GM18526 (cell line): ENCODE results near the gene GALNT9.

Experiments used
- POLR2A ChIP-seq: IDR thresholded peaks from 3 replicates; pipeline ENCODE4 v1.6.1; 2011; ENCODE audit not compliant: insufficient read length; ENCODE audit errors: extremely low read depth

The GALNT9 gene

DNA sequence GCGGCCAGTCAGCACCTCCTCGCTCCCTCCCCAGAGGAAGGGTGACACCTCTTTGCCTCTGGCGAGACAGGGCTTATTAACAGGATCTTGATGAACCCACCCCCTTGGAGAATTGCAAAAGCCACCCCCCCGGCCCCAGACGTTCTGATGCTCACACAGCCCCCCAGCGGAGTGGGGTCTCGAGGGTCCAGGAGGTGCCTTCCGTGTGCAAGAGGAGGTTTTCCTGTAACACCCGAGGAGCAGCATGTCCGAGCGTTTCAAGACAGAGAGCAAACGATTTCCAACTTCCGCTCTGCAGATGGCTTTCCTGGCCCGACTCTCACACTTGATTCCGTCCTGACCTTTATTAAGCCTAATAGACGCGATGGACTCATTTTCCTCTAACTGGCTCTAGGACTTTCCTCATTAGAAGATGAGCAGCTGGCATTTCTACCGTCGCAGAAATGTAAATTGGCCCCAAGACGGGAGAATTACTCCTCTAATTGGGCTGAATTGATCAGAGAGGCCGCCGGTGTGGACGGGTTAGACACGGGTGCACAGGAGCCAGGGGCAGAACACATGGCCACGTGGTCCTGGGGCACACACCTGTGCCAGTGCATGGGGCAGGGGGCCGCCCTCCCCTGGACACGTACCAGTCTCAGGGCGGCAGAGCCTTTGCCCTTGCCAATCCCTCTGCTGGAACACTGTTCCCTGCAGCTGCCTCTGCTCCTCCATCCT, 100.8 kb downstream of the GALNT9 start:
- TF ChIP-seq POLR2A = no peak

GRCh38 chr12:132227782-132228475, 101.5 kb downstream of the GALNT9 start:
- no peak for TF ChIP-seq POLR2A

DNA sequence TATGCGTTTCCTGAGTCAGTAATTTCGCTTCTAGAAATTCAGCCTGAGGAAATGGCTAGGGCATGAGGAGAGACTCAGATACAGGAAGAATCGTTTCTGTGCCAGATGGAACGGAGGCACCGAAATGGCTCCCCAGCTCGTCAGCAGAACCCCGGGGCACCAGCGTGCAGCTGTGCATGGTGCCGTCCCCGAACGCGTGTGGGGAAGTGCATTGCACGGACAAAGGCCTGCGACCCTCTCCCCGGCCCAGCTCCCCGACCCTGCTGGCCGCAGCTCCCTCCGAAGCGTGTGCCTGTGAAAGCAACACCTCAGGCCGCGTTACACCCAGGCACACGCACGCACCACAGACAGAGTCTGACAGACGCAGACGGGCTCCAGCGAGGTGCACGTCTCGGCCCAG, 102.3 kb downstream of the GALNT9 start:
- no peak for TF ChIP-seq POLR2A

DNA sequence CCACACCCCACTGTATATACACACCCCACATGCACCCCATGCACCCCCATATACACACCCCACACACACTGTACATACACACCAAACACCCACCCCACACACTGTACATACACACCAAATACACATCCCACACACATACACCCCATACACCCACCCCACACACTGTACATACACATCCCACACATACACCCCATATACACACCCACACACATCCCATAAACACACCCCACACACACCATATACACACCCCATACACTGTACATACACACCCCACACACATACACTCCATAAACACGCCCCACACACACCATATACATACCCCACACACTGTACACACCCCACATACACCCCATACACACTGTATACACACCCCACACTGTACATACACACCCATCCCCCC, 102.8 kb downstream of the GALNT9 start:
- no peak for TF ChIP-seq POLR2A

GRCh38 chr12:132225214-132225613, 104.2 kb downstream of the GALNT9 start:
- no peak for TF ChIP-seq POLR2A

DNA sequence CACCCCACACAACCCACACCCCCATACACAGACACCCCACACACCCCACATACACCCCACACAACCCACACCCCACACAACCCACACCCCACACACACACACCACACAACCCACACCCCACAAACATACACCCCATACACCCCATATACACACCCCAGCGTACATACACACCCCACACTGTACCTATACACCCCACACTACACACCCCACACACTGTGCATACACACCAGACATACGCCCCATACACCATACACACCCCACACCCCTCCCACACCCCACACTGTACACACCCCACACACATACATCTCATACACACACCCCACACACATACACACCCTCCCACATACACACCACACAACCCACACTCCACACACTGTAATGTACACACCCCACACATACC, 104.9 kb downstream of the GALNT9 start:
- no peak for TF ChIP-seq POLR2A

DNA sequence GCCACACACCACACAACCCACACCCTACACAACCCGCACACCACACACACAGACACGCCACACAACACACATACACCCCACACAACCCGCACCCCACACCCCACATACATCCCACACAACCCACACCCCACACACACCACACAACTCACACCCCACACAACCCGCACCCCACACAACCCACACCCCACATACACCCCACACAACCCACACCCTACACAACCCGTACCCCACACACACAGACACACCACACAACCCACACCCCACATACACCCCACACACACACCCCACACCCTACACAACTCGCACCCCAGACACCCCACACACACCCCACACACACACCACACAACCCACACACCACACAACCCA, 106.6 kb downstream of the GALNT9 start:
- TF ChIP-seq POLR2A = no peak

DNA sequence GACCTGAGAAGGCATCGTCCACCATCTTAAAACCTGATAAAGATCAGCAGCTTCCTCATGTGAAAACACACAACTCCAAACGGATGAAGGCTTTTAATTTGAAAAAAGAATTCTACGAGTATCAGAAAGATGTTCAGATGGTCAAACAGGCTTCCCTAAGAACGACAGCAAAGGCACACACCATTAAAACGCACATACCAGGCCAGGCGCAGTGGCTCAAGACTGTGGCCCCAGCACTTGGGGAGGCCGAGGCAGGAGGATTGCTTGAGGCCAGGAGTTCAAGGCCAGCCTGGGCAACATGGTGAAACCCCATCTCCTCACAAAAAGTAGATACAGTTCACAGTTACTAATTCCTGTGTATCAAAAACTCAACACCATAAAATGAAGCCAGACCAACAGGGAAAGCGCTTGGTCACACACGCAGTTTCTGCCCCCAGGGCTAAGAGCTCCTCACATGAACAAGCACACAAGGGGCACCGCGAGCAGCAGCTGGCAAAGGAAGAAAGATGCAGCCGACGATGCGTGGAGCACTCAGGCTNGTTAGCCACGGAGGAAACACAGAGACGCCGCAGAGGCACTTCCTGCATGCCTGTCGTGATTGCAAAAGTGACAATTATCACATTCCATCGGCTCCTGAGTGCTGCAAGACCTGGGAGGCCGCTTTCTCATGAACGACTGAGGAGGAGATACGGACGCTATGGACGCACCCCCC, 107.1 kb downstream of the GALNT9 start:
- TF ChIP-seq POLR2A = no peak

- no peak for TF ChIP-seq POLR2A
Observed at GRCh38 chr12:132219323-132219722, 110.1 kb downstream of the GALNT9 start.

- TF ChIP-seq POLR2A = no peak
Observed at GRCh38 chr12:132218915-132219314, 110.5 kb downstream of the GALNT9 start.

- TF ChIP-seq POLR2A = no peak
Observed at GRCh38 chr12:132218527-132218875, 110.9 kb downstream of the GALNT9 start.

GRCh38 chr12:132217800-132218526, 111.4 kb downstream of the GALNT9 start:
- TF ChIP-seq POLR2A = no peak

DNA sequence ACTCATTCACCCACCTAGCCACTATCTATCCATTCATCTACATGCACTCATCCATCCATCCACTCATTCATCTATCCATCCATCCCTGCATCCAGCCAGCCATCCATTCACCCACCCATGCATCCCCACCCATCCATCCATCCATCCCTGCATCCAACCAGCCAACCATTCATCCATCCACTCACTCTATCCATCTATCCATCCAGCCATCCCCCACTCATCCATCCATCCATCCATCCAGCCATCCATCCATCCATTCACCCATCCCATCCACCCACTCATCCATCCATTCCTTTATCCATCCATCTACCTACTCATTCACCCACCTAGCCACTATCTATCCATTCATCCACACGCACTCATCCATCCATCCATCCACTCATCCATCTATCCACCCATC, 112.0 kb downstream of the GALNT9 start:
- no peak for TF ChIP-seq POLR2A

- no peak for TF ChIP-seq POLR2A
Observed at GRCh38 chr12:132216354-132216987, 112.9 kb downstream of the GALNT9 start.

GRCh38 chr12:132215299-132215989, 113.9 kb downstream of the GALNT9 start:
- no peak for TF ChIP-seq POLR2A
